ENCODE results near the gene BCO2.

DNA sequence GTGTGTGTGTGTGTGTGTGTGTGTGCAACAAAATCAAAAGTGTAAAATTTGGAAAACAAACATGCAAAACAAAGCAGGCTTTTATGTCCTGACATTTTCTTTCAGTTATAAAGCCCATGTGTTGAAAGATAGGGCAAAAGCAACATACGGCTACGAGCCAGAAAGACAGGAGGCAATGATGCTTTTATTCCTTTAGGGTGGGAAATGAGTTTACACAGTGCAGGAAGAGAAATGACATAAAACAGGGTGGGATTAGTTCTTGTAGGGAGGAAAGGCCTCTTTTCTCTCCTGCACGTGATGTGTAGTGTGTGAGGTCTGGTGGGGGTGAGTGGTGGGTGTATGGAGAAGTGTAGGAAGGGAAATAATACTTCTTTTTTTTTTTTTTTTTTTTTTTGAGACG lies 40.8 kb upstream of the BCO2 start:
- TF ChIP-seq EZH2 (IDR thresholded peaks at IDR 0.05) (no peak), POLR2AphosphoS5 (IDR thresholded peaks at IDR 0.05; ENCODE audit: borderline replicate concordance, low read depth, low read length) (no peak)

Measured in SK-N-MC (cell line).